ENCODE measurements around the gene PDE4D.

DNA sequence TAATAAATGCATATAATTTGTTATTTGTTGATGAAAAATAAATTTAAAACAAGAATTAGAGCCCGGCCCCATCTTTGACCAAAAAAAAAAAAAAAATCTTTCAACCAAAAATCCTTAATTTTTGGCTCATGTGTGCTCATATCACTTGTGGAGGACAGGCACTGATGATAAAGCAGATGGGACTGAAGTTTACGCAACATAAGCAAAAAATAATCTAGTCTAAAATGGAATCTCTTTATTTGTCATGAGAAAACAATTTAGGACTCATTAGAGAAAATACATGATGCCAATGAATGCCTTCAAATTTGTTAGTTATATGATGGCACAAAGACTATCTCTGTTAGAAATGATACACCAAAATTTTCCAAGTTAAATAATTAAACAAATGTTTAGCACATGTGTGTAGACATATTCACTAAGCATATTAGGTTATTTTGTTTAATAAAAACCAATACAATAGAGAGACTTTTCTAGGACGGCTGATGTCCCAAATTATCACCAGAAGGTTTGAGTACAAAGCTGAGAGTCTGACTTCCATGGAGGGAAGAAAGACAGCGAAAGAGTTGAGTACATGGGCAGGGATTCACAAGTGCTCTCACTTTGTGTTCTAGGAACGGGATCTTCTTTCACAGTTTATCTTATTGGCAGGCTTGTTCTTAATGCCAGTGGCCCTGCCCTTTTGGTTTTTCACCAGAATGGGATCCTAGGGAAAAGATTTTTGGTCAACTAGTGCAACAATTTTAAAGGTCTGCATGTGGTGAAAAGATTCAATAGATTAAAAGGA lies 689.2 kb downstream of the PDE4D start:
- TF ChIP-seq, protein P1, sequence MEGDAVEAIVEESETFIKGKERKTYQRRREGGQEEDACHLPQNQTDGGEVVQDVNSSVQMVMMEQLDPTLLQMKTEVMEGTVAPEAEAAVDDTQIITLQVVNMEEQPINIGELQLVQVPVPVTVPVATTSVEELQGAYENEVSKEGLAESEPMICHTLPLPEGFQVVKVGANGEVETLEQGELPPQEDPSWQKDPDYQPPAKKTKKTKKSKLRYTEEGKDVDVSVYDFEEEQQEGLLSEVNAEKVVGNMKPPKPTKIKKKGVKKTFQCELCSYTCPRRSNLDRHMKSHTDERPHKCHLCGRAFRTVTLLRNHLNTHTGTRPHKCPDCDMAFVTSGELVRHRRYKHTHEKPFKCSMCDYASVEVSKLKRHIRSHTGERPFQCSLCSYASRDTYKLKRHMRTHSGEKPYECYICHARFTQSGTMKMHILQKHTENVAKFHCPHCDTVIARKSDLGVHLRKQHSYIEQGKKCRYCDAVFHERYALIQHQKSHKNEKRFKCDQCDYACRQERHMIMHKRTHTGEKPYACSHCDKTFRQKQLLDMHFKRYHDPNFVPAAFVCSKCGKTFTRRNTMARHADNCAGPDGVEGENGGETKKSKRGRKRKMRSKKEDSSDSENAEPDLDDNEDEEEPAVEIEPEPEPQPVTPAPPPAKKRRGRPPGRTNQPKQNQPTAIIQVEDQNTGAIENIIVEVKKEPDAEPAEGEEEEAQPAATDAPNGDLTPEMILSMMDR (IDR thresholded peaks at IDR 0.05; ENCODE audit: insufficient read depth, low read depth, low read length): no peak
- TF ChIP-seq EZH2 (IDR thresholded peaks at IDR 0.05; ENCODE audit: insufficient read depth, low read length): no peak

Data from astrocyte (in vitro differentiated cells and primary cell).